Skeletal muscle cell (primary cell): Measurements from ENCODE around the gene CPNE4.

Experiments
- DNase-seq: peaks from one replicate; pipeline ENCODE4 v3.0.0-alpha.2; 2010; ENCODE audit warnings: low read depth
- H3K4me3 ChIP-seq: 2 replicates; pipeline ENCODE4 v1.5.1; 2011; ENCODE audit warnings: low read depth, mild to moderate bottlenecking, control low read depth, low read length, moderate library complexity

The CPNE4 gene

GRCh38 chr3:131772269-131773026, 262.4 kb downstream of the CPNE4 start:
- no peak overlapping the region for H3K4me3 ChIP-seq
- DNase-seq, result no peak

GRCh38 chr3:131762981-131763564, 271.7 kb downstream of the CPNE4 start:
- no peak overlapping the region for H3K4me3 ChIP-seq
- peak; percentile 4 for DNase-seq

- no peak overlapping the region for H3K4me3 ChIP-seq
- DNase-seq, result no peak
These were observed 278.4 kb downstream of the CPNE4 start for GRCh38 chr3:131756405-131756804.

- no peak for DNase-seq
- no peak overlapping the region for H3K4me3 ChIP-seq
These were observed 279.4 kb downstream of the CPNE4 start for GRCh38 chr3:131755380-131755779.

GRCh38 chr3:131750256-131750655, 284.6 kb downstream of the CPNE4 start:
- DNase-seq, result no peak
- no peak overlapping the region for H3K4me3 ChIP-seq

- DNase-seq, result no peak
- H3K4me3 ChIP-seq, result no peak overlapping the region
These were observed 285.0 kb downstream of the CPNE4 start for GRCh38 chr3:131749826-131750225.

GRCh38 chr3:131747466-131747865, 287.3 kb downstream of the CPNE4 start:
- no peak for DNase-seq
- H3K4me3 ChIP-seq, result no peak overlapping the region

GRCh38 chr3:131744765-131745164, 290.0 kb downstream of the CPNE4 start:
- H3K4me3 ChIP-seq, result no peak overlapping the region
- no peak for DNase-seq

GRCh38 chr3:131743126-131743525, 291.7 kb downstream of the CPNE4 start:
- H3K4me3 ChIP-seq, result no peak overlapping the region
- DNase-seq, result no peak

- DNase-seq, result no peak
- no peak overlapping the region for H3K4me3 ChIP-seq
These were observed 295.6 kb downstream of the CPNE4 start for GRCh38 chr3:131739211-131739610.

GRCh38 chr3:131738095-131738494, 296.7 kb downstream of the CPNE4 start:
- no peak overlapping the region for H3K4me3 ChIP-seq
- no peak for DNase-seq

GRCh38 chr3:131735544-131735943, 299.3 kb downstream of the CPNE4 start:
- no peak for DNase-seq
- H3K4me3 ChIP-seq, result no peak overlapping the region

GRCh38 chr3:131735116-131735515, 299.7 kb downstream of the CPNE4 start:
- DNase-seq, result peak; percentile 73
- no peak overlapping the region for H3K4me3 ChIP-seq

- no peak overlapping the region for H3K4me3 ChIP-seq
- no peak for DNase-seq
These were observed 301.6 kb downstream of the CPNE4 start for GRCh38 chr3:131733086-131733841.

GRCh38 chr3:131731709-131732108, 303.1 kb downstream of the CPNE4 start:
- H3K4me3 ChIP-seq, result no peak overlapping the region
- DNase-seq, result no peak

GRCh38 chr3:131730581-131730980, 304.2 kb downstream of the CPNE4 start:
- DNase-seq, result peak; percentile 60
- no peak overlapping the region for H3K4me3 ChIP-seq

GRCh38 chr3:131729643-131730017, 305.2 kb downstream of the CPNE4 start:
- no peak for DNase-seq
- H3K4me3 ChIP-seq, result no peak overlapping the region

- no peak for DNase-seq
- H3K4me3 ChIP-seq, result no peak overlapping the region
These were observed 305.7 kb downstream of the CPNE4 start for GRCh38 chr3:131728898-131729642.

- no peak overlapping the region for H3K4me3 ChIP-seq
- no peak for DNase-seq
These were observed 309.4 kb downstream of the CPNE4 start for GRCh38 chr3:131725414-131725813.

- H3K4me3 ChIP-seq, result no peak overlapping the region
- DNase-seq, result no peak
These were observed 311.5 kb downstream of the CPNE4 start for GRCh38 chr3:131723343-131723742.
